Measurements from ENCODE around the gene TLK2.

GRCh38 chr17:62641153-62641552 is 162.5 kb downstream of the TLK2 start:
- TF ChIP-seq, protein P1, sequence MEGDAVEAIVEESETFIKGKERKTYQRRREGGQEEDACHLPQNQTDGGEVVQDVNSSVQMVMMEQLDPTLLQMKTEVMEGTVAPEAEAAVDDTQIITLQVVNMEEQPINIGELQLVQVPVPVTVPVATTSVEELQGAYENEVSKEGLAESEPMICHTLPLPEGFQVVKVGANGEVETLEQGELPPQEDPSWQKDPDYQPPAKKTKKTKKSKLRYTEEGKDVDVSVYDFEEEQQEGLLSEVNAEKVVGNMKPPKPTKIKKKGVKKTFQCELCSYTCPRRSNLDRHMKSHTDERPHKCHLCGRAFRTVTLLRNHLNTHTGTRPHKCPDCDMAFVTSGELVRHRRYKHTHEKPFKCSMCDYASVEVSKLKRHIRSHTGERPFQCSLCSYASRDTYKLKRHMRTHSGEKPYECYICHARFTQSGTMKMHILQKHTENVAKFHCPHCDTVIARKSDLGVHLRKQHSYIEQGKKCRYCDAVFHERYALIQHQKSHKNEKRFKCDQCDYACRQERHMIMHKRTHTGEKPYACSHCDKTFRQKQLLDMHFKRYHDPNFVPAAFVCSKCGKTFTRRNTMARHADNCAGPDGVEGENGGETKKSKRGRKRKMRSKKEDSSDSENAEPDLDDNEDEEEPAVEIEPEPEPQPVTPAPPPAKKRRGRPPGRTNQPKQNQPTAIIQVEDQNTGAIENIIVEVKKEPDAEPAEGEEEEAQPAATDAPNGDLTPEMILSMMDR (IDR thresholded peaks at IDR 0.05; ENCODE audit: borderline replicate concordance, extremely low read depth, low read length, poor library complexity, severe bottlenecking) = no peak
- TF ChIP-seq EZH2 (IDR thresholded peaks at IDR 0.05; ENCODE audit: borderline replicate concordance, low read depth, low read length, severe bottlenecking) = no peak
